H9 (cell line): ENCODE results near the gene CA11. TPM values are rescaled to one million over a fixed set of nuclear protein-coding genes. Genes with fewer than 3 reads are reported as not detected.

Source experiments
- DNase-seq: peaks from one replicate; pipeline ENCODE4 v3.0.0-alpha.2; 2017
- H2AFZ ChIP-seq: one replicate; pipeline ENCODE4 v1.6.1; 2013; ENCODE audit warnings: mild to moderate bottlenecking, low read length, control low read depth, moderate library complexity
- H2AK5ac ChIP-seq: 2 replicates; pipeline ENCODE4 v1.6.1; 2013; ENCODE audit warnings: low read length, control low read depth, mixed read lengths; ENCODE audit not compliant: insufficient read length
- H2BK120ac ChIP-seq: one replicate; pipeline ENCODE4 v1.6.1; 2013; ENCODE audit warnings: low read depth, mild to moderate bottlenecking, low read length, control low read depth, inconsistent platforms; ENCODE audit not compliant: poor library complexity, severe bottlenecking
- H2BK12ac ChIP-seq: 2 replicates; pipeline ENCODE4 v1.6.1; 2013; ENCODE audit warnings: low read length, control low read depth, mixed read lengths, low read depth; ENCODE audit not compliant: insufficient read length
- H2BK15ac ChIP-seq: 2 replicates; pipeline ENCODE4 v1.6.1; 2013; ENCODE audit warnings: low read depth, low read length, control low read depth
- H2BK20ac ChIP-seq: one replicate; pipeline ENCODE4 v1.6.1; 2013; ENCODE audit warnings: low read depth, mild to moderate bottlenecking, low read length, control low read depth, inconsistent platforms; ENCODE audit not compliant: poor library complexity, severe bottlenecking
- H2BK5ac ChIP-seq: 2 replicates; pipeline ENCODE4 v1.6.1; 2013; ENCODE audit warnings: low read length, control low read depth, mixed read lengths; ENCODE audit not compliant: insufficient read length
- H3K14ac ChIP-seq: 2 replicates; pipeline ENCODE4 v1.6.1; 2013; ENCODE audit warnings: low read length, control low read depth; ENCODE audit not compliant: insufficient read depth
- H3K18ac ChIP-seq: 2 replicates; pipeline ENCODE4 v1.6.1; 2013; ENCODE audit warnings: low read depth, mild to moderate bottlenecking, mixed read lengths, low read length, control low read depth; ENCODE audit not compliant: insufficient read length
- H3K23ac ChIP-seq: 2 replicates; pipeline ENCODE4 v1.6.1; 2013; ENCODE audit warnings: low read length, control low read depth, mixed read lengths, low read depth; ENCODE audit not compliant: insufficient read length
- H3K23me2 ChIP-seq: 2 replicates; pipeline ENCODE4 v1.6.1; 2013; ENCODE audit warnings: low read depth, mild to moderate bottlenecking, mixed read lengths, low read length, control low read depth; ENCODE audit not compliant: insufficient read length, poor library complexity, severe bottlenecking
- H3K27ac ChIP-seq: 2 replicates; pipeline ENCODE4 v1.5.1; 2013; ENCODE audit warnings: low read length, control low read depth, mixed read lengths, low read depth; ENCODE audit not compliant: insufficient read length
- H3K27me3 ChIP-seq: 2 replicates; pipeline ENCODE4 v1.6.1; 2013; ENCODE audit warnings: low read length, control low read depth, inconsistent platforms; ENCODE audit not compliant: insufficient read depth
- H3K4ac ChIP-seq: 2 replicates; pipeline ENCODE4 v1.6.1; 2013; ENCODE audit warnings: low read depth, mild to moderate bottlenecking, control low read depth, inconsistent platforms, low read length, moderate library complexity
- H3K4me1 ChIP-seq: 2 replicates; pipeline ENCODE4 v1.6.1; 2013; ENCODE audit warnings: low read length, control low read depth, inconsistent platforms; ENCODE audit not compliant: insufficient read depth
- H3K4me2 ChIP-seq: 2 replicates; pipeline ENCODE4 v1.6.1; 2013; ENCODE audit warnings: low read length, control low read depth, mixed read lengths; ENCODE audit not compliant: insufficient read length, insufficient read depth
- H3K56ac ChIP-seq: 2 replicates; pipeline ENCODE4 v1.6.1; 2013; ENCODE audit warnings: low read depth, mild to moderate bottlenecking, mixed read lengths, low read length, control low read depth; ENCODE audit not compliant: insufficient read length
- H3K79me1 ChIP-seq: 2 replicates; pipeline ENCODE4 v1.6.1; 2013; ENCODE audit warnings: low read depth, mild to moderate bottlenecking, moderate library complexity, low read length, control low read depth, inconsistent platforms; ENCODE audit not compliant: insufficient read depth, poor library complexity, severe bottlenecking
- H3K79me2 ChIP-seq: 2 replicates; pipeline ENCODE4 v1.6.1; 2013; ENCODE audit warnings: low read length, control low read depth, inconsistent platforms; ENCODE audit not compliant: insufficient read depth
- H3K9ac ChIP-seq: 2 replicates; pipeline ENCODE4 v1.6.1; 2013; ENCODE audit warnings: low read length, control low read depth, mixed read lengths; ENCODE audit not compliant: insufficient read length; ENCODE audit errors: extremely low read depth
- H3K9me3 ChIP-seq: one replicate; pipeline ENCODE4 v1.6.1; 2013; ENCODE audit warnings: low read depth, low read length, inconsistent platforms; ENCODE audit not compliant: control insufficient read depth
- H3T11ph ChIP-seq: one replicate; pipeline ENCODE4 v1.6.1; 2013; ENCODE audit warnings: mild to moderate bottlenecking, low read length, control low read depth, inconsistent platforms
- H4K20me1 ChIP-seq: one replicate; pipeline ENCODE4 v1.6.1; 2013; ENCODE audit not compliant: control insufficient read depth, insufficient read length, insufficient read depth
- H4K5ac ChIP-seq: 2 replicates; pipeline ENCODE4 v1.6.1; 2013; ENCODE audit warnings: low read depth, mild to moderate bottlenecking, mixed read lengths, low read length, control low read depth; ENCODE audit not compliant: insufficient read length
- H4K8ac ChIP-seq: replicated peaks from 2 replicates; pipeline ENCODE4 v1.6.1; 2013; ENCODE audit warnings: low read length, control low read depth, mixed read lengths, low read depth; ENCODE audit not compliant: insufficient read length
- H4K91ac ChIP-seq: 2 replicates; pipeline ENCODE4 v1.6.1; 2013; ENCODE audit warnings: low read depth, mild to moderate bottlenecking, moderate library complexity, mixed read lengths, low read length, control low read depth; ENCODE audit not compliant: insufficient read length
- H3K27ac Mint-ChIP-seq, 3 experiments: 2 replicates in 2 of 3; 3 replicates in 1 of 3; pipeline ENCODE4 v1.8.0; 2020 to 2021; ENCODE audit warnings: mixed read lengths in 3 of 3, mild to moderate bottlenecking in 1 of 3, moderate library complexity in 1 of 3
- H3K27me3 Mint-ChIP-seq: 2 replicates; pipeline ENCODE4 v1.8.0; 2021; ENCODE audit warnings: low read depth, mild to moderate bottlenecking, moderate library complexity, mixed read lengths
- H3K36me3 Mint-ChIP-seq, 3 experiments: 2 replicates in 2 of 3; 3 replicates in 1 of 3; pipeline ENCODE4 v1.8.0; 2020 to 2021; ENCODE audit warnings: low read depth in 3 of 3, mixed read lengths in 3 of 3; ENCODE audit not compliant: insufficient read depth in 1 of 3
- H3K4me1 Mint-ChIP-seq, 2 experiments: 2 replicates each; pipeline ENCODE4 v1.8.0; 2020; ENCODE audit warnings: mixed read lengths in 2 of 2
- H3K4me3 Mint-ChIP-seq, 2 experiments: 2 replicates in 1 of 2; 3 replicates in 1 of 2; pipeline ENCODE4 v1.8.0; 2020 to 2021; ENCODE audit warnings: mild to moderate bottlenecking in 2 of 2, mixed read lengths in 2 of 2, moderate library complexity in 1 of 2
- H3K9me3 Mint-ChIP-seq, 2 experiments: 2 replicates in 1 of 2; 3 replicates in 1 of 2; pipeline ENCODE4 v1.8.0; 2020; ENCODE audit warnings: mild to moderate bottlenecking in 2 of 2, mixed read lengths in 2 of 2, moderate library complexity in 1 of 2
- WGBS: extraction: QIAGEN DNeasy Blood & Tissue Kit; methylation state at CpG from one replicate; pipeline ENCODE4 v1.1.7; 2013; ENCODE audit warnings: missing lambda C conversion rate, low lambda C conversion rate, mixed read lengths; ENCODE audit not compliant: insufficient read length; ENCODE audit errors: extremely low coverage; 5-methylcytosine and 5-hydroxymethylcytosine counted together
- total RNA-seq: library from RNA; stranded (reverse); gene quantifications from 2 replicates; pipeline ENCODE4 v1.2.1, GENCODE V29; 2021
- TF ChIP-seq, protein P1 (sequence below): fragments of 200-600 bp; sonication (generic); conservative IDR thresholded peaks from 3 replicates; pipeline ENCODE4 v1.8.0; 2021; ENCODE audit warnings: antibody characterized with exemption, mild to moderate bottlenecking

CA11 gene
- total RNA-seq, 1 experiment from 2014 or later, result 107 TPM

DNA sequence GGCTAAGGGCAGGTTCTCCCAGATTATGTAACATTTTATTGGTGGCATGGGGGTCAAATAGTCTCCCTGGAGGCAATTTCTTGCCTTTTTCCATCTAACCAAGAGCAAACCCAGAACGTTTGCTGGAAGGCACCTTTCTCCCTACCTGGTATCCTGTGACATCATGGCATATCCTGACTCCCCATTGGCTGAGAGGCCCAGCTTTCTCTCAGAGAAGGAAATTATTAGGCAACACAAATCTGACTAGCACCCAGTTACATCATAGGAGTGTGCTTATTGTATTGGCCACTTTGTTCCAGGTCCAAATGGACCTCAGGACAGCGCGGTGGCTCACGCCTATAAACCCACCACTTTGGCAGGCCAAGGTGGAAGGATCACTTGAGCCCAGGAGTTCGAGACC is 13.8 kb upstream of the CA11 start:
- Histone ChIP-seq H3K9ac (no peak overlapping the region), H3K27ac (no peak overlapping the region), H2BK15ac (0 out of 2 replicates have a peak overlapping the region, but pooled peaks have one; percentile 58), H3K23ac (no peak overlapping the region), H3K23me2 (no peaks in the 10 kb centered on the region), H2AFZ (no peak overlapping the region), H3K9me3 (no peaks in the 10 kb centered on the region), H3K4me2 (no peak overlapping the region), H3K27me3 (no peaks in the 10 kb centered on the region), H2BK5ac (no peak overlapping the region), H3K56ac (no peak overlapping the region), H3K18ac (no peak overlapping the region), H4K20me1 (no peaks in the 10 kb centered on the region), H3K79me2 (no peaks in the 10 kb centered on the region), H3K79me1 (no peaks in the 10 kb centered on the region), H2BK12ac (no peak overlapping the region), H4K91ac (no peak overlapping the region), H2AK5ac (no peak overlapping the region), H2BK20ac (no peak overlapping the region), H3T11ph (no peak overlapping the region), H3K4ac (no peak overlapping the region), H3K4me1 (no peaks in the 10 kb centered on the region), H2BK120ac (no peak overlapping the region), H3K14ac (no peak overlapping the region), H4K5ac (no peak overlapping the region), H4K8ac (no peak overlapping the region)
- Mint-ChIP-seq H3K27ac (no peak overlapping the region), H3K4me1 (peaks cover 6 to 13% of the 10 kb centered on the region in 2 experiments), H3K36me3 (peaks cover 0 to 6% (median 5%) of the 10 kb centered on the region in 3 experiments; a peak in 2 of 7 replicates), H3K27me3 (peaks cover 13% of the 10 kb centered on the region), H3K9me3 (peaks cover 5 to 6% of the 10 kb centered on the region in 2 experiments; a peak in 3 of 5 replicates), H3K4me3 (no peak overlapping the region)
- WGBS, result no CpG with 5 or more reads among the region's 5 CpGs
- no peak for DNase-seq
- TF ChIP-seq, protein P1, sequence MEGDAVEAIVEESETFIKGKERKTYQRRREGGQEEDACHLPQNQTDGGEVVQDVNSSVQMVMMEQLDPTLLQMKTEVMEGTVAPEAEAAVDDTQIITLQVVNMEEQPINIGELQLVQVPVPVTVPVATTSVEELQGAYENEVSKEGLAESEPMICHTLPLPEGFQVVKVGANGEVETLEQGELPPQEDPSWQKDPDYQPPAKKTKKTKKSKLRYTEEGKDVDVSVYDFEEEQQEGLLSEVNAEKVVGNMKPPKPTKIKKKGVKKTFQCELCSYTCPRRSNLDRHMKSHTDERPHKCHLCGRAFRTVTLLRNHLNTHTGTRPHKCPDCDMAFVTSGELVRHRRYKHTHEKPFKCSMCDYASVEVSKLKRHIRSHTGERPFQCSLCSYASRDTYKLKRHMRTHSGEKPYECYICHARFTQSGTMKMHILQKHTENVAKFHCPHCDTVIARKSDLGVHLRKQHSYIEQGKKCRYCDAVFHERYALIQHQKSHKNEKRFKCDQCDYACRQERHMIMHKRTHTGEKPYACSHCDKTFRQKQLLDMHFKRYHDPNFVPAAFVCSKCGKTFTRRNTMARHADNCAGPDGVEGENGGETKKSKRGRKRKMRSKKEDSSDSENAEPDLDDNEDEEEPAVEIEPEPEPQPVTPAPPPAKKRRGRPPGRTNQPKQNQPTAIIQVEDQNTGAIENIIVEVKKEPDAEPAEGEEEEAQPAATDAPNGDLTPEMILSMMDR, result no peak
